Thyroid gland (tissue), 4 donors: ENCODE measurements around the gene GBGT1.

Experiments
- POLR2A ChIP-seq, 2 donors: fragments of 450-650 bp; IDR thresholded peaks; one replicate each; pipeline ENCODE4 v1.6.1; 2017; ENCODE audit warnings: antibody characterized with exemption in 2 of 2, mild to moderate bottlenecking in 2 of 2, moderate library complexity in 1 of 2
- TF ChIP-seq, protein P1 (sequence below), 6 experiments: fragments of 200-600 bp in 3 of 6; fragments of 450-650 bp in 3 of 6; sonication (generic) in 3 of 6; IDR thresholded peaks; one replicate each; pipeline ENCODE4 v1.5.1; 2016 to 2019; ENCODE audit warnings: antibody characterized with exemption in 6 of 6, mild to moderate bottlenecking in 2 of 6, inconsistent platforms in 1 of 6, moderate library complexity in 1 of 6

DNA sequence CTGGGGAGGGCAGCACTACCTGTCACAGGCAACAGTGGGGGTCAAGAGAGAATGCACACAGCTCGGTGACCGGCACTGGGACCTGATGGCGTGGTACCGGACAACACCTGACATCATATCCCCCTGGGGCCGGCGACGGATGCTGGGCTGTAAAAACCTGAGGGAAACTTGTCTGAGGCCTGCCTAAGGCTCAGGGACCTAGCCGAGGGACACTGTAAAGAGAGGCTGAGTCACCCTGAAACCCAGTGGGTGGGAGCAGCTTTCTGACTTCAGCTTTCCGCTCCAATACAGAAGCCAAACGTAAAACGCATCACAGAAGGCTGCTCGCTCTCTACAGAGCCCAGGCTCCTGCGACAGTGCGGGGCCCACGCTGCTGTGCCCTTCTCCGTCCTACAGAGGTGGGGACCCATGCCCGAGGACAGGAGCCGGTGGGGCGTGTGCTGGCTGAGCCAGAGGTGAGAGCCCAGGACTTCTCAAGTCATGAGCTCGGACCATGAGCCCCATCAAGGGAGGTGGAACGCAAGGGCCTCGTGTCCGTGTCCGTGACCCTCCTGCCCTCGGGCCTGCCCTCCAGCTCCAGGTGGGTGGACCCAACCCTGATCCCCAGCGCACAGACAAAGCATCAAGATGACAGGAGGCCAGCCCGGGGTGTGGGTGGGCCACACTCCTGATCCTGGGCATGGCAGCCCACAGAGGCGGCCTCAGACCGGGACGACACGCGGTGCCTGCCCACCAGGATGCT lies 47.9 kb downstream of the GBGT1 start:
- TF ChIP-seq, protein P1, sequence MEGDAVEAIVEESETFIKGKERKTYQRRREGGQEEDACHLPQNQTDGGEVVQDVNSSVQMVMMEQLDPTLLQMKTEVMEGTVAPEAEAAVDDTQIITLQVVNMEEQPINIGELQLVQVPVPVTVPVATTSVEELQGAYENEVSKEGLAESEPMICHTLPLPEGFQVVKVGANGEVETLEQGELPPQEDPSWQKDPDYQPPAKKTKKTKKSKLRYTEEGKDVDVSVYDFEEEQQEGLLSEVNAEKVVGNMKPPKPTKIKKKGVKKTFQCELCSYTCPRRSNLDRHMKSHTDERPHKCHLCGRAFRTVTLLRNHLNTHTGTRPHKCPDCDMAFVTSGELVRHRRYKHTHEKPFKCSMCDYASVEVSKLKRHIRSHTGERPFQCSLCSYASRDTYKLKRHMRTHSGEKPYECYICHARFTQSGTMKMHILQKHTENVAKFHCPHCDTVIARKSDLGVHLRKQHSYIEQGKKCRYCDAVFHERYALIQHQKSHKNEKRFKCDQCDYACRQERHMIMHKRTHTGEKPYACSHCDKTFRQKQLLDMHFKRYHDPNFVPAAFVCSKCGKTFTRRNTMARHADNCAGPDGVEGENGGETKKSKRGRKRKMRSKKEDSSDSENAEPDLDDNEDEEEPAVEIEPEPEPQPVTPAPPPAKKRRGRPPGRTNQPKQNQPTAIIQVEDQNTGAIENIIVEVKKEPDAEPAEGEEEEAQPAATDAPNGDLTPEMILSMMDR (IDR thresholded peaks at IDR 0.05): no peak
- no peak for TF ChIP-seq POLR2A (IDR thresholded peaks at IDR 0.05)
